Chondrocyte (in vitro differentiated cells): ENCODE results near the gene DCAF17. TPM values are rescaled to one million over a fixed set of nuclear protein-coding genes. Genes with fewer than 3 reads are reported as not detected.

Experiments
- DNase-seq: peaks from one replicate; pipeline ENCODE4 v3.0.0; 2021; ENCODE audit warnings: mixed read lengths, low spot score
- H3K27ac Mint-ChIP-seq: one replicate; pipeline ENCODE4 v1.8.0; 2021; ENCODE audit warnings: mild to moderate bottlenecking, moderate library complexity, mixed read lengths; ENCODE audit not compliant: unreplicated experiment
- H3K27me3 Mint-ChIP-seq: 2 replicates; pipeline ENCODE4 v1.8.0; 2021; ENCODE audit warnings: low read depth, mixed read lengths
- H3K36me3 Mint-ChIP-seq: 2 replicates; pipeline ENCODE4 v1.8.0; 2021; ENCODE audit warnings: low read depth, mixed read lengths
- H3K4me1 Mint-ChIP-seq: 2 replicates; pipeline ENCODE4 v1.8.0; 2021; ENCODE audit warnings: low read depth, mild to moderate bottlenecking, mixed read lengths
- H3K4me3 Mint-ChIP-seq: one replicate; pipeline ENCODE4 v1.8.0; 2021; ENCODE audit warnings: mild to moderate bottlenecking, moderate library complexity, mixed read lengths; ENCODE audit not compliant: unreplicated experiment
- H3K9me3 Mint-ChIP-seq: 2 replicates; pipeline ENCODE4 v1.8.0; 2021; ENCODE audit warnings: low read depth, mixed read lengths
- total RNA-seq: library from RNA; stranded (reverse); gene quantifications from 3 replicates; pipeline ENCODE4 v1.2.1, GENCODE V29; 2021
- TF ChIP-seq, protein P1 (sequence below): fragments of 200-600 bp; sonication (generic); IDR thresholded peaks from 2 replicates; pipeline ENCODE4 v1.5.0; 2021; ENCODE audit warnings: antibody characterized with exemption, mild to moderate bottlenecking, moderate library complexity

Gene DCAF17
- total RNA-seq, 1 donor from 2014 or later, result 18.3 TPM

DNA sequence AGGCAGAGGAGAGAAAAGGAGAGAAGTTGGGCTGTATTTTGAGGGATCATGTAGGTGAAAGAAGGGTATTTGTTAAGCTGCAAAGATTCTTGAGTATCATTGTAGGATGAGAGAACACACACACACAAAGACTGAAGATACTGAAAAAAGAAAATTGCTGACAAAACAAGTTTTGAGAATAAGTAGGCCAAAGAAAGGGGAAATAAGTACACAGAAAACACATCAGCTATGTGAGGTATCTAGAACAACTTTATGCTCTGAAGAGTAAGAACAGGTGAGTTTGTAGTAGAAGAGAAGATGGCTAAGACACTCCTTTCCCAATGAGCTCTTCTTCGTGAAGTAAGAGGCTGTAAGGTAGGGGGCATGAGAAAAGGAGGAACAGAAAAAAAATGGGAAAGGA lies 28.5 kb upstream of the DCAF17 start:
- H3K27me3 Mint-ChIP-seq, result no peaks in the 10 kb centered on the region
- no peak for DNase-seq
- TF ChIP-seq, protein P1, sequence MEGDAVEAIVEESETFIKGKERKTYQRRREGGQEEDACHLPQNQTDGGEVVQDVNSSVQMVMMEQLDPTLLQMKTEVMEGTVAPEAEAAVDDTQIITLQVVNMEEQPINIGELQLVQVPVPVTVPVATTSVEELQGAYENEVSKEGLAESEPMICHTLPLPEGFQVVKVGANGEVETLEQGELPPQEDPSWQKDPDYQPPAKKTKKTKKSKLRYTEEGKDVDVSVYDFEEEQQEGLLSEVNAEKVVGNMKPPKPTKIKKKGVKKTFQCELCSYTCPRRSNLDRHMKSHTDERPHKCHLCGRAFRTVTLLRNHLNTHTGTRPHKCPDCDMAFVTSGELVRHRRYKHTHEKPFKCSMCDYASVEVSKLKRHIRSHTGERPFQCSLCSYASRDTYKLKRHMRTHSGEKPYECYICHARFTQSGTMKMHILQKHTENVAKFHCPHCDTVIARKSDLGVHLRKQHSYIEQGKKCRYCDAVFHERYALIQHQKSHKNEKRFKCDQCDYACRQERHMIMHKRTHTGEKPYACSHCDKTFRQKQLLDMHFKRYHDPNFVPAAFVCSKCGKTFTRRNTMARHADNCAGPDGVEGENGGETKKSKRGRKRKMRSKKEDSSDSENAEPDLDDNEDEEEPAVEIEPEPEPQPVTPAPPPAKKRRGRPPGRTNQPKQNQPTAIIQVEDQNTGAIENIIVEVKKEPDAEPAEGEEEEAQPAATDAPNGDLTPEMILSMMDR, result no peak
- H3K36me3 Mint-ChIP-seq, result peaks cover 3% of the 10 kb centered on the region
- H3K27ac Mint-ChIP-seq, result no peak overlapping the region
- peaks cover 35% of the 10 kb centered on the region for H3K4me1 Mint-ChIP-seq
- no peak overlapping the region for H3K4me3 Mint-ChIP-seq
- peaks cover 6% of the 10 kb centered on the region for H3K9me3 Mint-ChIP-seq

DNA sequence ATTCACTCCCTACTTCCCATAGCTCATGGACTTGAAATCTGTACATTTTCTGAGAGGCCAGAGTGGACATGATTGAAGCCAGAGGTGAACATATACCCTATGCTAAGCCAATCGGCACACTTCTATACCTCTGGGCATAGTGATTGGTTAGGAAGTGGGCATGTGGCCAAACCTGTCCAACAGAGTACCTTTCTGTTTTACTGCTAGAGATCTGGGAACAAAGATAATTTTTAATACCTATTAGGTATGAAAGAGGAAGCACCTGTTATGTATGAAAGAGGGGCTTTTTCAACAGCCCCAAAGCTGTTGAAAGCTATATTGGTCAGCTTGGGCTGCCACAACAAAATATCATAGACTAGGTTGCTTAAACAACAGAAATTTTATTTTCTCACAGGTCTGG lies 28.0 kb upstream of the DCAF17 start:
- TF ChIP-seq, protein P1, result no peak
- DNase-seq, result no peak
- H3K36me3 Mint-ChIP-seq, result peaks cover 3% of the 10 kb centered on the region
- H3K27me3 Mint-ChIP-seq, result no peaks in the 10 kb centered on the region
- H3K4me3 Mint-ChIP-seq, result no peak overlapping the region
- peaks cover 40% of the 10 kb centered on the region for H3K4me1 Mint-ChIP-seq
- peaks cover 6% of the 10 kb centered on the region for H3K9me3 Mint-ChIP-seq
- no peak overlapping the region for H3K27ac Mint-ChIP-seq

DNA sequence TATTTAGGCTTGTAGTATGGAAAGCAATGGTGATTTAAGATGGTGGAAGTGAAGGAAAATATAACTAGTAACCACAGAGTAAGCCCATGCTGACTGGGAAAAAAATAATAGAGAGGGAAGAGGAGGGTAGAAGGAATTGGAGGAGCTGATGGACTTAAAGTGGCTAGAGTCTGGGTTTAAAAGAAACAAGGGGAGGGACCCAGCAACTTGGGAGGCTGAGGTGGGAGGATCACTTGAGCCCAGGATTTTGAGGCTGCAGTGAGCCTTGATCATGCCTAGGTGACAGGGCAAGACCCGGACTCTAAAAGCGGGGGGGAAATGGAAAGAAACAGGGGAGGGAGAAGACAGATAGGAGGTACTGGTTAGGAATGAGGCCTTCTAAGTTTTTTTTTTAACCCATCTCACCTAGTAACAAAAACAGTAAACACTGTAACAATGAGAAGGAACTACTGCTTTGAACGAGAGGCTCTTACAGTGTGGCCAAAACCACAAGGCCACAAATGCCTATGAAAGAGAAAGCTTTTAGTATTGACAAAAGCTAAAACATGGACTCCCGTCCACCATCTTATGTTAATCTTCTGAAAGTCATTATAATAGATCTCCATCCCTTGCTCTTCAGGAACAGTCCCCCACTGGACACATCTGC lies 26.9 kb upstream of the DCAF17 start:
- H3K36me3 Mint-ChIP-seq, result no peaks in the 10 kb centered on the region
- H3K27ac Mint-ChIP-seq, result no peak overlapping the region
- peaks cover 1% of the 10 kb centered on the region for H3K9me3 Mint-ChIP-seq
- peaks cover 52% of the 10 kb centered on the region for H3K4me1 Mint-ChIP-seq
- H3K27me3 Mint-ChIP-seq, result no peaks in the 10 kb centered on the region
- H3K4me3 Mint-ChIP-seq, result no peak overlapping the region
- no peak for DNase-seq
- TF ChIP-seq, protein P1, result no peak

DNA sequence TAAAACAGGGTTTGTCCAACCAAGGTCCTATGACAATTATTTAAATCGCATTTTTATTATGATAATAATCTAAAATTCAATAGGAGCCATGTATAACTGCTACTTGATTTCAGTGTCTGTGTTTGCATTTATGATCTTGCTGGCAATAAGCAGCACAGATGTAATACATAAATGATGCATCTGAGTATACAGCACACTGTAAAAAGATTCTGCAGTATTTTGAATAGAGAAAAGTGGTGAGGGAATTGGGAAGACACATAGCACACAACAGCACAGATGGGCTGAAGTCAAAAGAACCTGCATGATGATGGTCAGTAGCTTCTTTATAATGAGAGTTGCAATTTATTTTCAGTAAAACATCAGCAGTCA lies 26.4 kb upstream of the DCAF17 start:
- Mint-ChIP-seq H3K9me3 (no peaks in the 10 kb centered on the region), H3K36me3 (no peaks in the 10 kb centered on the region), H3K4me1 (peaks cover 55% of the 10 kb centered on the region), H3K27ac (no peak overlapping the region), H3K4me3 (no peak overlapping the region), H3K27me3 (no peaks in the 10 kb centered on the region)
- no peak for DNase-seq
- TF ChIP-seq, protein P1, result no peak

DNA sequence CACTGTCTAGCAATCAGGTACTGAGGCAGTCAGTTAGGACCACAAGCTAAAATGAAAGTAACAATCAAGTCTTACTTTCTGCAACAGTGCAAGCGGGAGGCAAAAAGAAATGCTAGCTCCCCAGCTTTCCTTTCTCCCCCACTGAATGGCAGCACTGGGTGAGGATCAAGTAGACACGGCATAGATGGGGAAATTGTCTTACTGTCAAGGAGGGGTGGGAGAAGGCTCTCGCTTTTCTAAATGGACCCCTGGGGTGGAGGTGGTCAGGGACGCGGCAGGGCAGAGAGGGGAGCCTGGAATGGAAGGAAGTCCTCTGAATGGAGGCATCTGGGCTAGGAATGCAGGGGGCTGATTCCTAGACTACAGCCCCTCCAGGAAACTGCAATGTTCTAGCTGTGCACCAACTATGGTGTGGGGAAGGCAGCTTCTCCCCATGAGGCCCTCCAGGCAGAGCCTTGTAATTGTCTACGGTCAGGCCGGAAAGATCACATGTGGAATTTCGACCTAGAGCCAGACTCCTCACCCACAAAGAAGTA lies 24.5 kb upstream of the DCAF17 start:
- Mint-ChIP-seq H3K27ac (peak overlapping the region; percentile 58), H3K4me1 (peaks cover 43% of the 10 kb centered on the region), H3K9me3 (no peaks in the 10 kb centered on the region), H3K36me3 (no peaks in the 10 kb centered on the region), H3K27me3 (no peaks in the 10 kb centered on the region), H3K4me3 (peak overlapping the region; percentile 58)
- TF ChIP-seq, protein P1, result peak; percentile 23
- DNase-seq, result no peak
